Glomerular visceral epithelial cell (primary cell): ENCODE measurements around the gene ALG3.

ENCODE experiments used
- DNase-seq: peaks from one replicate; pipeline ENCODE4 v3.0.0-alpha.2; 2016; ENCODE audit errors: extremely low spot score

Gene ALG3

DNA sequence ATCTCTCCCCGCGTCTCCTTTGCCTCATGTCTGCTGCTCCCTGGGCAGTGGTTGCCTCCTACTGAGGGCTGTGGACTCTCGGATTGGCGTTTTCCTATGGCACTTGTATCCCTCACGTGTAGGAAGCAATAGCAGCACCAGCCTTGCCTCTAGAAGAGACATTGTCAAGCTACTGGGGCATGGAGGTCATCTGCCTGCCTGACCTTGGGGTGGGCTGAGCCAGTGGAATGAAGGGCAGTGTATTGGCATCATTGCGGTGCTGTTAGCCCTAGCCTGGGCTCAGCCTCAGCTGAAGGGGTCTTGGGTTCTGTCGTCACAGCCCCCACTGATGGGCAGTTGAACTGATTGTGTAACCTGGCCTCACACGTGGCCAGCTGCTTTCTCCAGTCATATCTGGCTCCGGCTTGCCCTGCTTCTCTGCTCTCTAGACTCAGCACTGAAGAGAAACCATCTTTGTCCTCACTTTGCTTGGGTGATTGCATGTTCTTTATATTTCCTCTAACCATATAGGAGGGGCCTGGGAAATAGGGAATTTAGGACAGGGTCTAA is 54.7 kb downstream of the ALG3 start:
- no peak for DNase-seq

DNA sequence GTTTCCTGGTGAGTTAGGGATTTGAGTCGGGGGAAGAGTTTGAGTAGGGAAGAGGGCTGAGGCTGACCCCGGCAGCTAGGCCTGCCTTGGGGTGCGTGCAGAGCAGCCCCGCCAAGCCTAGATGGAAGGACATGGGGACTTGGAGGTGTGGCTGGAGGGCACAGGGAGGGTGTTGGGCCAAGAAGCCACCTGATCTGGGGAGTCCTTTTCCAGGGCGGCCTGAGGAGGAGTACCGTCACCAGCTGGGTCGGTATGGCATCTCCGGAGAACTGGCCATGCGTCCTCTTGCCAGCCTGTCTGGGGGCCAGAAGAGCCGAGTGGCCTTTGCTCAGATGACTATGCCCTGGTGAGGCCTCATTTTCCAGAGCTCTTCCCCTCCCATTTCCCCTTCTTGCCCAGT is 55.9 kb downstream of the ALG3 start:
- no peak for DNase-seq
